ENCODE results near the gene YDJC. TPM values are rescaled to one million over a fixed set of nuclear protein-coding genes. Genes with fewer than 3 reads are reported as not detected.
"Not testable (repeated sequence)": the region's sequence is repeated elsewhere in the genome, so short reads cannot be mapped to it uniquely, and the experiment has no call there.

YDJC gene
- total RNA-seq, 3 donors from 2014 or later (not counting 1 experiment from before 2014, with no cell fraction given): 20.5 to 24.4 (median 21.6) TPM

- H3K27me3 Mint-ChIP-seq (ENCODE audit: low read depth in 2 of 2): no peaks in the 10 kb centered on the region
- H3K9me3 Mint-ChIP-seq: no peaks in the 10 kb centered on the region
- Histone ChIP-seq H3K4me3 (ENCODE audit: low read length) (no peak overlapping the region), H3K27me3 (ENCODE audit: control insufficient read depth, insufficient read depth, low read length) (no peaks in the 10 kb centered on the region), H3K4me1 (ENCODE audit: control insufficient read depth, insufficient read depth, low read length) (peaks cover 30% of the 10 kb centered on the region), H3K36me3 (ENCODE audit: control insufficient read depth, insufficient read depth, low read length) (peaks cover 39% of the 10 kb centered on the region), H3K9me3 (ENCODE audit: control insufficient read depth, insufficient read depth, low read length) (no peaks in the 10 kb centered on the region), H3K27ac (ENCODE audit: low read length) (no peak overlapping the region)
- no peak overlapping the region for H3K4me3 Mint-ChIP-seq
- intact Hi-C loops (cut with micrococcal nuclease): no loop called here
- peaks cover 28 to 63% of the 10 kb centered on the region in 2 donors for H3K4me1 Mint-ChIP-seq
- peak overlapping the region; percentile 49 to 50 for H3K27ac Mint-ChIP-seq
- no peak for DNase-seq
- TF ChIP-seq CTCF (IDR thresholded peaks at IDR 0.05): no peak
- WGBS (ENCODE audit: insufficient coverage): 94% methylated on average over 23 of the region's 23 CpGs
- no peak for ATAC-seq
- no peaks in the 10 kb centered on the region for H3K36me3 Mint-ChIP-seq
Observed at GRCh38 chr22:21622919-21623647, 6.7 kb downstream of the YDJC start.

- H3K36me3 ChIP-seq (ENCODE audit: control insufficient read depth, insufficient read depth, low read length): peaks cover 34% of the 10 kb centered on the region
- ATAC-seq: no peak
Observed at GRCh38 chr22:21622011-21622918, 7.6 kb downstream of the YDJC start.

GRCh38 chr22:21621025-21621424, 8.8 kb downstream of the YDJC start:
- peaks cover 10% of the 10 kb centered on the region for H3K4me1 ChIP-seq (ENCODE audit: control insufficient read depth, insufficient read depth, low read length)
- no peaks in the 10 kb centered on the region for H3K9me3 ChIP-seq (ENCODE audit: control insufficient read depth, insufficient read depth, low read length)
- TF ChIP-seq CTCF (IDR thresholded peaks at IDR 0.05): no peak
- H3K36me3 ChIP-seq (ENCODE audit: control insufficient read depth, insufficient read depth, low read length): peaks cover 23% of the 10 kb centered on the region
- 100% methylated on average over 2 of the region's 3 CpGs for WGBS (ENCODE audit: insufficient coverage)
- no peak for ATAC-seq
- no peak overlapping the region for H3K4me3 ChIP-seq (ENCODE audit: low read length)
- Mint-ChIP-seq H3K27me3 (ENCODE audit: low read depth in 2 of 2) (no peaks in the 10 kb centered on the region), H3K27ac (peak overlapping the region in 1 of 2 donors; percentile 50), H3K4me1 (peaks cover 15 to 48% of the 10 kb centered on the region in 2 donors), H3K36me3 (no peaks in the 10 kb centered on the region), H3K4me3 (no peak overlapping the region), H3K9me3 (no peaks in the 10 kb centered on the region)
- H3K27me3 ChIP-seq (ENCODE audit: control insufficient read depth, insufficient read depth, low read length): no peaks in the 10 kb centered on the region
- intact Hi-C loops (cut with micrococcal nuclease): no loop called here
- no peak for DNase-seq
- H3K27ac ChIP-seq (ENCODE audit: low read length): no peak overlapping the region

More at GRCh38 chr22:21622011-21622918, 7.6 kb downstream of the YDJC start:
- Mint-ChIP-seq H3K36me3 (no peaks in the 10 kb centered on the region), H3K4me1 (peaks cover 21 to 54% of the 10 kb centered on the region in 2 donors), H3K27me3 (ENCODE audit: low read depth in 2 of 2) (no peaks in the 10 kb centered on the region), H3K9me3 (no peaks in the 10 kb centered on the region), H3K27ac (peak overlapping the region; percentile 49 to 50), H3K4me3 (no peak overlapping the region)
- no peak for TF ChIP-seq CTCF (IDR thresholded peaks at IDR 0.05)
- Histone ChIP-seq H3K4me3 (ENCODE audit: low read length) (no peak overlapping the region), H3K27ac (ENCODE audit: low read length) (no peak overlapping the region), H3K27me3 (ENCODE audit: control insufficient read depth, insufficient read depth, low read length) (no peaks in the 10 kb centered on the region), H3K4me1 (ENCODE audit: control insufficient read depth, insufficient read depth, low read length) (peaks cover 22% of the 10 kb centered on the region), H3K9me3 (ENCODE audit: control insufficient read depth, insufficient read depth, low read length) (no peaks in the 10 kb centered on the region)
- WGBS (ENCODE audit: insufficient coverage): 78% methylated on average over 16 of the region's 17 CpGs
- DNase-seq: no peak
- intact Hi-C loops (cut with micrococcal nuclease): no loop called here

GRCh38 chr22:21617337-21617736, 12.5 kb downstream of the YDJC start:
- H3K36me3 Mint-ChIP-seq; H3K27me3 ChIP-seq (ENCODE audit: control insufficient read depth, insufficient read depth, low read length); DNase-seq; H3K27ac ChIP-seq (ENCODE audit: low read length); H3K27me3 Mint-ChIP-seq (ENCODE audit: low read depth in 2 of 2); intact Hi-C loops (cut with micrococcal nuclease); H3K9me3 ChIP-seq (ENCODE audit: control insufficient read depth, insufficient read depth, low read length); H3K9me3 Mint-ChIP-seq; H3K4me3 ChIP-seq (ENCODE audit: low read length); H3K4me3 Mint-ChIP-seq; ATAC-seq: not testable (repeated sequence)
- peak overlapping the region in 1 of 2 donors; percentile 60 for H3K27ac Mint-ChIP-seq
- Histone ChIP-seq H3K4me1 (ENCODE audit: control insufficient read depth, insufficient read depth, low read length) (peaks cover 11% of the 10 kb centered on the region), H3K36me3 (ENCODE audit: control insufficient read depth, insufficient read depth, low read length) (peaks cover 22% of the 10 kb centered on the region)
- peaks cover 20 to 45% of the 10 kb centered on the region in 2 donors for H3K4me1 Mint-ChIP-seq
- 100% methylated on average over 6 of the region's 6 CpGs for WGBS (ENCODE audit: insufficient coverage)

Measured in natural killer cell (primary cell).